Umbilical cord (tissue), 2 donors: ENCODE measurements around the gene GRIN3B. TPM values are rescaled to one million over a fixed set of nuclear protein-coding genes. Genes with fewer than 3 reads are reported as not detected.

Experiments
- DNase-seq: peaks from one replicate; pipeline ENCODE4 v3.0.0-alpha.2; 2015; ENCODE audit warnings: low spot score
- total RNA-seq: library from RNA; depleted of rRNA; stranded (reverse); fragments of >200 nt; gene quantifications from one replicate; pipeline ENCODE4 v1.2.3, GENCODE V29; 2014; ENCODE audit warnings: low replicate concordance; ENCODE audit not compliant: insufficient read depth

Gene GRIN3B
- total RNA-seq, 1 donor from 2014 or later = not detected

DNA sequence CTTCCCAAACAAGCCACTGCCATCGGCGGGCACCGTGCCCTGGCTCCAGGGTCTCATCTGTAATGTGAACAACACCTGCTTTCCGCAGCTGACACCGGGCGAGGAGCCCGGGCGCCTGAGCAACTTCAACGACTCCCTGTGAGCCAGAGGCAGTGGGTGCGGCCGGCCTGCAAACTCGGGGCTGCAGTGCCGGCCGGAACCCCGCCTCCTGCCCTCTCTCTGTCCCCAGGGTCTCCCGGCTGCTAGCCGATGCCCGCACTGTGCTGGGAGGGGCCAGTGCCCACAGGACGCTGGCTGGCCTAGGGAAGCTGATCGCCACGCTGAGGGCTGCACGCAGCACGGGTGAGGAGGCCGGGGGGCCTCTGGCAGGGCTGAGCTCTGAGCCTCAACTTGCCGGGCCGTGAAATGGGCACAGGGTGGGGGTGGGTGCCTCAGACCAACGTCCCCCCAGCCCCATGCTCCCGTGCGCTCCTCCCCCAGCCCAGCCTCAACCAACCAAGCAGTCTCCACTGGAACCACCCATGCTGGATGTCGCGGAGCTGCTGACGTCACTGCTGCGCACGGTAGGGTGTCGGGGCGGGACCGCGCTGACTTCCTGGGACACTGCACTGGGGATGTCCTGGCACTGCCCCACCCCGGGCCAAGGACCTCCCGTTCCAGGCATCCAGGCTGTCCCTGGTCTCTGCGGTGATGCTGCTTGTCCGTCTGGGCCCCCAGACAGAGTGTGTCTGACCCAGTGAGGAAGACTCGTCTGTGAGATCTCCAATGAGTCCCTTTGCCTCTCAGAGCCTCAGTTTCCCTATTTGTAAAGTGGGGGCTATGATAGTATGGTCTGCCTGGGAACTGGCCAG, 41.8 kb downstream of the GRIN3B start:
- no peak for DNase-seq

DNA sequence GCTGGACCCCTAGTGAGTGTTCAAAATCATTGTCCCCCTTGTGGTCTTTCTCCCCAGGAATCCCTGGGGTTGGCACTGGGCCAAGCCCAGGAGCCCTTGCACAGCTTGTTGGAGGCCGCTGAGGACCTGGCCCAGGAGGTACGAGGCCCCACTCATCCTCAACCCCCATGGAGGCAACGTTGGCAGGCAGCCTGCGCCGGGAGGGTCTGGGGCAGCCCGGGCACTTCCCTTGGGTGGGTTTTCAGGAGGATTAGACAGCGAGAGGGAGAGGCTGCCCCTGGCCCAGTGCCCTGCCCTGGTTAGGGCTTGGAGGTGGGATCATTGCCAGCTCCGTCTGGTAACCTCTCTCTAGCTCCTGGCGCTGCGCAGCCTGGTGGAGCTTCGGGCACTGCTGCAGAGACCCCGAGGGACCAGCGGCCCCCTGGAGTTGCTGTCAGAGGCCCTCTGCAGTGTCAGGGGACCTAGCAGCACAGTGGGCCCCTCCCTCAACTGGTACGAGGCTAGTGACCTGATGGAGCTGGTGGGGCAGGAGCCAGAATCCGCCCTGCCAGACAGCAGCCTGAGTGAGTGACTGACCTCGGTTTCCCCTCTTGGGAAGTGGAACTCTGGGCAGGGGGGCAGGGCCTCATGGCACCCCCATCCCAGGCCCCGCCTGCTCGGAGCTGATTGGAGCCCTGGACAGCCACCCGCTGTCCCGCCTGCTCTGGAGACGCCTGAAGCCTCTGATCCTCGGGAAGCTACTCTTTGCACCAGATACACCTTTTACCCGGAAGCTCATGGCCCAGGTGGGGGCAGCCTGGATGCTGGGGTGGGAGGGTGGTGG, 42.7 kb downstream of the GRIN3B start:
- peak; percentile 31 for DNase-seq

DNA sequence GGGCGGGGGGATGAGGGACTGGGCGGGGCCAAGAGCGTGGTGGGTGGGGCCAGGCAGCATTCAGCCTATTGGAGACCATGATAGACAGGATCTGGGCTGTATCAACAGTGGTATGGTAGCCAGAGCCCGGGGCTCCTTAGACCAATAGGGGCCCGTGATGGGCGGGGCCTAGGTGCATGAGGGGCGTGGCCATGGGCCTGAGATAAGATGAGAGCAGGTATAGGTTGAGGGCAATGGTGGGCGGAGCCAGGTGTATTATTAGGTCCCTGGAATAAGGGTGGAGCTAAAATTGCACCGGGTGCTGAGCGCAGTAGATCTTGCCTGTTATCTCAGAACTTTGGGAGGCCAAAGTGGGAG, 45.0 kb downstream of the GRIN3B start:
- DNase-seq = no peak

DNA sequence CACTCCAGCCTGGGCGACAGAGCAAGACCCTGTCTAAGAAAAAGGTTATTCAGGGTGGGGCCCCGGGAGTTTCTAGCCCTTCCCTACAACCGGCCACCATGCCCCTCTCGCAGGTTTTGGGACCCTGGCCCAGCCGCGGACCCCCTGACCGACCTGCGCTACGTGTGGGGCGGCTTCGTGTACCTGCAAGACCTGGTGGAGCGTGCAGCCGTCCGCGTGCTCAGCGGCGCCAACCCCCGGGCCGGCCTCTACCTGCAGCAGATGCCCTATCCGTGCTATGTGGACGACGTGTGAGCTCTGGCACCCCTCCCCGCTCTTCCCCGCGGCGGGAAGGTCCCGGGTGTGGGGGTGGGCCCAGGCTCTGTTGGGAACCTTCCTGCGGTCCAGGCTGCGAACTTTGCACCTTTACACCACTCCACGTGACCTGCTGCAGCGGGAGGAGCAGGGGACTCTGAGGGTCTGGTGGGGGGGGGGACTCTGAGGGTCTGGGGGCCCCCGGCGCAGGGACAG, 46.0 kb downstream of the GRIN3B start:
- DNase-seq = no peak

DNA sequence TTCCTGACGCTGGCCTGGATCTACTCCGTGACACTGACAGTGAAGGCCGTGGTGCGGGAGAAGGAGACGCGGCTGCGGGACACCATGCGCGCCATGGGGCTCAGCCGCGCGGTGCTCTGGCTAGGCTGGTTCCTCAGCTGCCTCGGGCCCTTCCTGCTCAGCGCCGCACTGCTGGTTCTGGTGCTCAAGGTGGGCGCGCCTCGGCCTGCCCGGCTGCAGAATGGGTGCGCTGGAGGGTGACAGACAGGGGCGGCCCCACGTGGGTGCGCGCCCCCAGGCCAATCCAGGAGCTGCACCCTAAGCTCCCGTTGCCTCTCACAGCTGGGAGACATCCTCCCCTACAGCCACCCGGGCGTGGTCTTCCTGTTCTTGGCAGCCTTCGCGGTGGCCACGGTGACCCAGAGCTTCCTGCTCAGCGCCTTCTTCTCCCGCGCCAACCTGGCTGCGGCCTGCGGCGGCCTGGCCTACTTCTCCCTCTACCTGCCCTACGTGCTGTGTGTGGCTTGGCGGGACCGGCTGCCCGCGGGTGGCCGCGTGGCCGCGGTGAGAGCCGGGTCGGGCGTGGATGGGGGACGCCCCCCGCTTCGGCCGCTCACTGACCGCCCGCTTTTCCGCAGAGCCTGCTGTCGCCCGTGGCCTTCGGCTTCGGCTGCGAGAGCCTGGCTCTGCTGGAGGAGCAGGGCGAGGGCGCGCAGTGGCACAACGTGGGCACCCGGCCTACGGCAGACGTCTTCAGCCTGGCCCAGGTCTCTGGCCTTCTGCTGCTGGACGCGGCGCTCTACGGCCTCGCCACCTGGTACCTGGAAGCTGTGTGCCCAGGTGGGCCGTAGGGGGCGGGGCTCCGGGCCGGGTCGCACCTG, 46.8 kb downstream of the GRIN3B start:
- DNase-seq = no peak

DNA sequence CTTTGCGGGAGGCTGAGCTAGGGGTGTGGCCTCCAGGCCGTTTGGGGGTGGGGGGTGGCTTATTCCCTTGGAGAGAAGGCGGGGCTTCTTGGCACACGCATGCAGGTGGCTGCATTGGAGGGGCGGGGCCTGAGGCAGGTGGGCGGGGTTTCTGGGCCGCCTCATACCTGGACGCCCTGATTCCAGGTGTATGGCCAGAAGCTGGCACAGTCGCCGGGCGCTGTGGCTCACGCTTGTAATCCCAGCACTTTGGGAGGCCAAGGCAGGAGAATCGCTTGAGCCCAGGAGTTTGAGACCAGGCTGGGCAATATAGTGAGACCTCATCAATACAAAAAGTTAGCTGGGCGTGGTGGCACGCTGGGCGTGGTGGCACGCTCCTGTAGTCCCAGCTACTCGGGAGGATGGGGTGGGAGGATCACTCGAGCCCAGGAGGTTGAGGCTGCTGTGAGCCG, 47.5 kb downstream of the GRIN3B start:
- DNase-seq = no peak

DNA sequence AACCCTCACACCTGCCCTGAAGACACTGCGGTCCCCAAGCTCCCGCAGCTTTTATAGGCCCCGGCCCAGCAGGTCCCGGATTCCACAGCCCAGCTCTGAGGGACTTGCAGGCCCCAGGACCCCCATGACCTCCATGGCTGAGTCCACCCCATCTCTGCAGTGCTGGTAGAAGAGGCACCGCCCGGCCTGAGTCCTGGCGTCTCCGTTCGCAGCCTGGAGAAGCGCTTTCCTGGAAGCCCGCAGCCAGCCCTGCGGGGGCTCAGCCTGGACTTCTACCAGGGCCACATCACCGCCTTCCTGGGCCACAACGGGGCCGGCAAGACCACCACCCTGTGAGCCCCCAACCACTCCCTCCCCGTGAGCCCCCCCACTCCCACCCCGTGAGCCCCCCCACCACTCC, 48.9 kb downstream of the GRIN3B start:
- no peak for DNase-seq

DNA sequence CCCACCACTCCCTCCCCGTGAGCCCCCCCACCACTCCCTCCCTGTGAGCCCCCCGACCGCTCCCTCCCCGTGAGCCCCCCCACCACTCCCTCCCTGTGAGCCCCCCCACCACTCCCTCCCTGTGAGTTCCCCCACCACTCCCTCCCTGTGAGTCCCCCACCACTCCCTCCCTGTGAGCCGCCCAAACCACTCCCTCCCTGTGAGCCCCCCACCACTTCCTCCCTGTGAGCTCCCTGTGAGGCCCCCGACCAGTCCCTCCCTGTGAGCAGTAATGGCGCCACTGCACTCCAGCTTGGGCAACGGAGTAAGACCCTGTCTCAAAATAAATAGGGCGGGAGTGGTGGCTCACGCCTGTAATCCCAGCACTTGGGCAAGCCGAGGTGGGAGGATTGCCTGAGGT, 49.6 kb downstream of the GRIN3B start:
- no peak for DNase-seq

DNA sequence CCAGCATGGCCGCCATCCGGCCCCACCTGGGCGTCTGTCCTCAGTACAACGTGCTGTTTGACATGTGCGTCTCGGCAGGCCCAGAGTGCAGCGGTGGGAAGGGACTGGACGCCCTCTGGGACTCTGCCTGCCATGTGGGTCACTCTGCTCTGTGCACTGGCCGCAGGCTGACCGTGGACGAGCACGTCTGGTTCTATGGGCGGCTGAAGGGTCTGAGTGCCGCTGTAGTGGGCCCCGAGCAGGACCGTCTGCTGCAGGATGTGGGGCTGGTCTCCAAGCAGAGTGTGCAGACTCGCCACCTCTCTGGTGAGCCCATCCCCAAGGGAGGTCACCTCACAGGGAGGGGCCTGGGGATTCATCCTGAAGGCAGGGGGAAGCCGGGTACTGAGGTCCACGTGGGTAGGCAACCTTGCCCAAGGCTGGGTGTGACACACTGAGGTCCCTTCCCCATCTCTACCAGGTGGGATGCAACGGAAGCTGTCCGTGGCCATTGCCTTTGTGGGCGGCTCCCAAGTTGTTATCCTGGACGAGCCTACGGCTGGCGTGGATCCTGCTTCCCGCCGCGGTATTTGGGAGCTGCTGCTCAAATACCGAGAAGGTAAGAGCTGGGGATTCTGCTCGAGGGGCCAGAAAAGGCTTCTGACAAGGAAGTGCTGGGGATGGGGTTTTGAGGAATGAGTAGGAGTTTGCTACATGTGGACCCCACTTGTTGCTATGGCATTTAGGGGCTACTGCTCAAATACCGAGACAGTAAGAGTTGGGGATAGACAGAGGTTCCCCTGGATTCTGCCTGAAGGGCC, 51.0 kb downstream of the GRIN3B start:
- DNase-seq = no peak

DNA sequence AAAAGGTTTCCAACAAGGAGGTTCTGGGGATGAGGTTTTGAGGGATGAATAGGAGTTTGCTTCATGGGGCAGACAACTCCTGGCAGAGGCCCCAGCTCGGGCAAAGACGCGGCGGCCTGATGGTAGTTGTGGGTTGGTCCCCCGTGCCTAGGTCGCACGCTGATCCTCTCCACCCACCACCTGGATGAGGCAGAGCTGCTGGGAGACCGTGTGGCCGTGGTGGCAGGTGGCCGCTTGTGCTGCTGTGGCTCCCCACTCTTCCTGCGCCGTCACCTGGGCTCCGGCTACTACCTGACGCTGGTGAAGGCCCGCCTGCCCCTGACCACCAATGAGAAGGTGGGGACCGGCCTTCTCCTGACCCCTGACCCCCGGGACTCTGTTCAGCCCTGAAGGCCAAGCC, 51.6 kb downstream of the GRIN3B start:
- DNase-seq = no peak

DNA sequence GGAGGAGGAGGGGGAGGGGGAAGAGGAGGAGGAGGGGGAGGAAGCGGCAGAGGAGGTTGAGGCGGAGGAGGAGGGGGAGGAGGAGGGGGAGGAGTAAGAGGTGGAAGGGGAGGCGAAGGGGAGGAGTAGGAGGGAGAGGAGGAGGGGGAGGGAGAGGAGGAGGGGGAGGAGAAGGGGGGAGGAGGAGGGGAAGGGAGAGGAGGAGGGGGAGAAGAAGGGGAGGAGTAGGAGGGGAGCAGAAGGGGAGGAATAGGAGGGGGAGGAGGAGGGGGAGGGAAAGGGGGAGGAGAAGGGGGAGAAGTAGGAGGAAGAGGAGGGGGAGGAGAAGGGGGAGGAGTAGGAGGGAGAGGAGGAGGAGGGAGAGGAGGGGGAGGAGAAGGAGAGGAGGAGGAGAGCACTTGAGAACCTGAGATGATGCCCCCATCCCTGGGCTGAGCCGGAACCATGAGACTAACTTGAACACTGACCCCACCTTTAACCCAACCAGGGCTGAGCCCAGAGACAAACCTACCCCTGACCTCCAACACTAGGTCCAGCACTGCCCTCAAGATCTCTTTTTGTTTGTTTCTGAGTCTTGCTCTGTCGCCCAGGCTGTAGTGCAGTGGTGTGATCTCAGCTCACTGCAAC, 52.2 kb downstream of the GRIN3B start:
- DNase-seq = no peak

DNA sequence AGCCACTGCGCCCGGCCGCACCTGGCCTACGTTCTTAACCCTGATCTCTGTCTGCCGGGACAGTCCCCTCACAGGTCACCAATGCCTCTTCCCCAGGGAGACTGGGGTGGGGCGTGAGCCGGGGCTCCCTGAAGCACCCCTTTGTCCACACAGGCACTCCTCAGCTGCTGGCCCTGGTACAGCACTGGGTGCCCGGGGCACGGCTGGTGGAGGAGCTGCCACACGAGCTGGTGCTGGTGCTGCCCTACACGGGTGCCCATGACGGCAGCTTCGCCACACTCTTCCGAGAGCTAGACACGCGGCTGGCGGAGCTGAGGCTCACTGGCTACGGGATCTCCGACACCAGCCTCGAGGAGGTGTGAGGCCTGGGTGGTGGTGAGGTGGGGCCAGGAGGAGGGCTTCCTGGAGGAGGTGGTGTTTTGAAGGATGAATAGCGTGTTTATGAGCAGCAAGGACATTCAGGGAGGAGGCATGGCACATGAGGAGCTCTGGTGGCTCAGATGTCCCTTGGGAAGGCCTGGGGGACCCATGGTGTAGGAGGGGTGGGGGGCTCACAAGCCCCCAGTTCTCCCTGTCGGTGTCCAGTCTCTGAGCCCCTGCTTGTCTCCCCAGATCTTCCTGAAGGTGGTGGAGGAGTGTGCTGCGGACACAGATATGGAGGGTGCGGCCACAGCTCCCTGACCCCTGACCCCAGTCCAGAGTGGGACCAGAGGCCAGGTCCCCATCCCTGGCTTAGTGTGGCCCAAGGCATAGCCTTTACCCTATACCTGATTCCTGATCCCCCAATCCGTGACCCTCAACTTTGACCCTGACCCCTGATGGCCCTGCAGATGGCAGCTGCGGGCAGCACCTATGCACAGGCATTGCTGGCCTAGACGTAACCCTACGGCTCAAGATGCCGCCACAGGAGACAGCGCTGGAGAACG, 53.2 kb downstream of the GRIN3B start:
- no peak for DNase-seq

DNA sequence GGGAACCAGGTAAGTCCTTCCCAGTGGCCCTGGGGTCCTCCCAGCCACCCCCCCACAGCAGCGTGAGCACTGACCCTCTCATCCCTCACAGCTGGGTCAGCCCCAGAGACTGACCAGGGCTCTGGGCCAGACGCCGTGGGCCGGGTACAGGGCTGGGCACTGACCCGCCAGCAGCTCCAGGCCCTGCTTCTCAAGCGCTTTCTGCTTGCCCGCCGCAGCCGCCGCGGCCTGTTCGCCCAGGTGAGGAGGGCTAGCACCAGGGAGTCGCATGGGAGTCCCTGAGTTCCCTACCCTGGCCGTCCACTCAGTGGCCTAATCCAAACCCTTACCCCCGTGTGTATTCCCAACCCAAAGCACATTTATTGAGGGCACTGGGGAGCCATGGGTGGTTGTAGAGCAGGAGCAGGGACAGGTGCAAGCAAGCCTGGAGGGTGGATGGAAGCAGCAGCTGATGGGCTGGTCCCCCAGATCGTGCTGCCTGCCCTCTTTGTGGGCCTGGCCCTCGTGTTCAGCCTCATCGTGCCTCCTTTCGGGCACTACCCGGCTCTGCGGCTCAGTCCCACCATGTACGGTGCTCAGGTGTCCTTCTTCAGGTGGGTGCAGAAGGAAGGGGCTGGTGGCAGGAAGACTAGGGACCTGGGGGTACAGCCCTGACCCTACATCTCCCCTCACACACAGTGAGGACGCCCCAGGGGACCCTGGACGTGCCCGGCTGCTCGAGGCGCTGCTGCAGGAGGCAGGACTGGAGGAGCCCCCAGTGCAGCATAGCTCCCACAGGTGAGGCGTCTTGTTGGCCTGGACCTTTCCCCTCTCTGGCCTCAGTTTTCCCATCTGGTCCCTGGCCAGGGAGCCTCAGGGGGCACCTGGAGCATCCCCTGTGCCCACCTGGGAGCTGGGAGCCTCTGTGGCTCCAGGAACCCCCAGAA, 54.1 kb downstream of the GRIN3B start:
- no peak for DNase-seq

DNA sequence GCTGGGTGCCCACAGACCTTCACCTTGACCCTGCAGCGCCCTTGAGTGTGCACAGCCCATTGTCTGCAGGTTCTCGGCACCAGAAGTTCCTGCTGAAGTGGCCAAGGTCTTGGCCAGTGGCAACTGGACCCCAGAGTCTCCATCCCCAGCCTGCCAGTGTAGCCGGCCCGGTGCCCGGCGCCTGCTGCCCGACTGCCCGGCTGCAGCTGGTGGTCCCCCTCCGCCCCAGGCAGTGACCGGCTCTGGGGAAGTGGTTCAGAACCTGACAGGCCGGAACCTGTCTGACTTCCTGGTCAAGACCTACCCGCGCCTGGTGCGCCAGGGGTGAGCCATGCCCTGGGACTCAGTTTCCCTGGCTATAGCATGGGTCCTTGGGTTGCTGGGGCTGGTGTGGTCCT, 54.8 kb downstream of the GRIN3B start:
- DNase-seq = no peak

DNA sequence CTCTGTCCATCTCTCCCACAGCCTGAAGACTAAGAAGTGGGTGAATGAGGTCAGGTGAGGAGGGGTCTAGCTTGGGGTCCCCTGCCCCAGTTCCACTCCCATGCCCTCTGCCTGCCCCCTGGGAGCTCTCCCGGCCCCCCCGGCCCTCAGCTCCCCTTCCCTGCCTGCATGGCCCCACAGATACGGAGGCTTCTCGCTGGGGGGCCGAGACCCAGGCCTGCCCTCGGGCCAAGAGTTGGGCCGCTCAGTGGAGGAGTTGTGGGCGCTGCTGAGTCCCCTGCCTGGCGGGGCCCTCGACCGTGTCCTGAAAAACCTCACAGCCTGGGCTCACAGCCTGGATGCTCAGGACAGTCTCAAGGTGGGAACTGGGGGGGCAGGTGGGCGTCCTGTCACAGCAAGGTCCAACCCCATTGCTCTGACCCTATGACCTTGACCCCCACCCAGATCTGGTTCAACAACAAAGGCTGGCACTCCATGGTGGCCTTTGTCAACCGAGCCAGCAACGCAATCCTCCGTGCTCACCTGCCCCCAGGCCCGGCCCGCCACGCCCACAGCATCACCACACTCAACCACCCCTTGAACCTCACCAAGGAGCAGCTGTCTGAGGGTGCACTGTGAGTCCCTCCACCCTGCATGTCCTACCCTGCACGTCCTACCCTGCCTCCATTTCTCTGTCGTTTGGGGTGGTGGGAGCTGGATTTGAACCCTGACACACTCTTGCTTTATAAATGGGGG, 55.8 kb downstream of the GRIN3B start:
- no peak for DNase-seq

DNA sequence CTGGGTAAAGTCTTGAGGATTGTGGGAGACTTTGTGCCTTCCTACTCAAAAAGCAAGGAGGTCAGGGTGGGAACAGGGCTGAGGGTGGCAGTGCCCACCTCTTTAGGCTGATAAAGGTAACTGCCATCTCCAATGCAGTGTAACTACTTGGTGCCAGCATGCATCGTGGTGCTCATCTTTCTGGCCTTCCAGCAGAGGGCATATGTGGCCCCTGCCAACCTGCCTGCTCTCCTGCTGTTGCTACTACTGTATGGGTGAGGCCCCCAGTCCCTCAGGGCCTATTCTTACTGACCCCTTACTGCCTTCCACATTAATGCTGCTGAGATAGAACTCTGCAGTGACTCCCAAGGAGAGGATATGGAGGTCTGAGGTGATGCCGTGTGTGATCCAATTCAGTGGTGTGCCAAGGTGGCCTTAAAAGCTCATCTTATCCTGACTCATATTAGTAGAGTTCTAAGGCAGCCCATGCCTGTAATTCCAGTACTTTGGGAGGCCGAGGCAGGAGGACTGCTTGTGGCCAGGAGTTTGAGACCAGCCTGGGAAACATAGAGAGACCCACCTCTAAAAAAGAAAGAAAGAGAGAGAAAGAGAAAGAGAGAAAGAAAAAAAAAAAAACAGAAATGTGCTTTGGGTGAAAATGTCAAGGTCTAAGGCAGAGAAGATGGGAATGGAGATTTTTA, 57.1 kb downstream of the GRIN3B start:
- DNase-seq = no peak

DNA sequence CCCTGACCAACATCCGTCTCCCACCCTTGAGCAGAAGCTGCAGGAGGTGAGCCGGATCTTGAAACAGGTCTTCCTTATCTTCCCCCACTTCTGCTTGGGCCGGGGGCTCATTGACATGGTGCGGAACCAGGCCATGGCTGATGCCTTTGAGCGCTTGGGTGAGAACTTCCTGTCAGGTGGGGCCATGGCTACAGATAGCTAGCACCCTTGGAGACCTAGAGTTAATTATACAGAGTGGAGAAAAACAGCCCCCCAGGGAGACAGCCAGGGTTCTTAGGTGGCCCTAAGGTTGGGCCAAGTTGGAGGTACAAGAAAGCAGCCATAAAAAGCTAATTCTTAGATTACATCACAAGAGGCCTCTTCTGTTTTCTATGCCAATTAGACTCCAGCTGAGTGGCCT, 57.9 kb downstream of the GRIN3B start:
- no peak for DNase-seq
